Endothelial cell of umbilical vein (primary cell): ENCODE results near the gene TMEM114. TPM values are rescaled to one million over a fixed set of nuclear protein-coding genes. Genes with fewer than 3 reads are reported as not detected.

ENCODE experiments used
- BruUV-seq: library from RNA; stranded (reverse); fragments of 400-500 nt; replicated peaks from 2 replicates; lab custom pipeline; 2021; lab: Mats Ljungman, UMichigan
- CTCF ChIA-PET: fragments of 300-600, 350-600 bp; sonication (Branson Sonifier 250); formaldehyde crosslinking; loops from one replicate; lab custom pipeline; 2021; ENCODE audit warnings: antibody characterized with exemption, inconsistent platforms; lab: Charles Lee
- POLR2A ChIA-PET: fragments of 300-600, 350-600 bp; sonication (Branson Sonifier 250); formaldehyde crosslinking; loops from one replicate; lab custom pipeline; 2021; ENCODE audit warnings: antibody characterized with exemption, inconsistent platforms; lab: Charles Lee
- DNase-seq: peaks from one replicate; pipeline ENCODE4 v3.0.0-alpha.2; 2011; ENCODE audit warnings: low read depth, low spot score
- FAIRE-seq: peaks from 2 replicates; lab custom pipeline; 2011; peaks lifted over from hg19 to GRCh38; lab: Jason Lieb, UNC
- H2AFZ ChIP-seq: 2 replicates; pipeline ENCODE4 v1.6.0; 2012; ENCODE audit warnings: low read depth, low read length, control low read depth, inconsistent platforms
- H3K27ac ChIP-seq: 2 replicates; pipeline ENCODE4 v1.5.1; 2011; ENCODE audit warnings: low read depth, mild to moderate bottlenecking, control low read depth, low read length, moderate library complexity; ENCODE audit not compliant: insufficient read depth
- H3K27me3 ChIP-seq, 2 experiments: 2 replicates each; pipeline versions ENCODE4 v1.6.0 to v1.6.1; 2011; ENCODE audit warnings: low read length in 2 of 2, mixed read lengths in 1 of 2; ENCODE audit not compliant: control insufficient read depth in 2 of 2, insufficient read depth in 2 of 2
- H3K36me3 ChIP-seq, 2 experiments: 2 replicates in 1 of 2; 3 replicates in 1 of 2; pipeline ENCODE4 v1.5.1; 2011; ENCODE audit warnings: low read length in 2 of 2, mild to moderate bottlenecking in 1 of 2, moderate library complexity in 1 of 2; ENCODE audit not compliant: control insufficient read depth in 2 of 2, insufficient read depth in 2 of 2; ENCODE audit errors: extremely low read depth in 1 of 2
- H3K4me1 ChIP-seq: 3 replicates; pipeline ENCODE4 v1.5.1; 2011; ENCODE audit warnings: mild to moderate bottlenecking, low read length; ENCODE audit not compliant: control insufficient read depth, insufficient read depth; ENCODE audit errors: extremely low read depth
- H3K4me2 ChIP-seq: 2 replicates; pipeline ENCODE4 v1.6.1; 2011; ENCODE audit warnings: low read length, control low read depth, mixed read lengths; ENCODE audit not compliant: insufficient read depth
- H3K4me3 ChIP-seq, 3 experiments: fragments of 200-600 bp in 1 of 3; sonication (generic), shearing (Covaris generic) in 1 of 3; replicated peaks in 1 of 3; 2 replicates each; pipeline ENCODE4 v1.5.1; 2011 to 2016; ENCODE audit warnings: control low read depth in 3 of 3, low read length in 3 of 3, mild to moderate bottlenecking in 2 of 3, inconsistent platforms in 1 of 3, low read depth in 1 of 3, moderate library complexity in 1 of 3; ENCODE audit not compliant: insufficient read depth in 1 of 3
- H3K79me2 ChIP-seq: 2 replicates; pipeline ENCODE4 v1.6.0; 2012; ENCODE audit warnings: low read length, inconsistent platforms; ENCODE audit not compliant: control insufficient read depth, insufficient read depth
- H3K9ac ChIP-seq: replicated peaks from 2 replicates; pipeline ENCODE3; 2011; ENCODE audit warnings: low read length, control low read depth; ENCODE audit not compliant: insufficient read depth; ENCODE audit errors: extremely low read depth
- H3K9me1 ChIP-seq: replicated peaks from 3 replicates; pipeline ENCODE4 v1.6.0; 2011; ENCODE audit warnings: mild to moderate bottlenecking, low read length; ENCODE audit not compliant: control insufficient read depth, insufficient read depth; ENCODE audit errors: extremely low read depth
- H3K9me3 ChIP-seq: replicated peaks from 2 replicates; pipeline ENCODE4 v1.5.1; 2012; ENCODE audit warnings: low read length, inconsistent platforms; ENCODE audit not compliant: control insufficient read depth, insufficient read depth
- H4K20me1 ChIP-seq: replicated peaks from 2 replicates; pipeline ENCODE3; 2011; ENCODE audit warnings: mild to moderate bottlenecking, low read length; ENCODE audit not compliant: control insufficient read depth, insufficient read depth; ENCODE audit errors: extremely low read depth
- EZH2 ChIP-seq: IDR thresholded peaks from 2 replicates; pipeline ENCODE4 v1.6.1; 2012; ENCODE audit warnings: borderline replicate concordance, low read depth, mild to moderate bottlenecking, moderate library complexity, low read length, inconsistent platforms; ENCODE audit not compliant: severe bottlenecking
- FOS ChIP-seq: IDR thresholded peaks from 2 replicates; pipeline ENCODE4 v1.6.1; 2011; ENCODE audit warnings: mild to moderate bottlenecking, low read length, moderate library complexity, borderline replicate concordance; ENCODE audit not compliant: insufficient read depth
- GATA2 ChIP-seq: IDR thresholded peaks from 2 replicates; pipeline ENCODE4 v1.7.0; 2011; ENCODE audit warnings: low read depth, mild to moderate bottlenecking, moderate library complexity, mixed read lengths, low read length; ENCODE audit not compliant: insufficient read length, insufficient read depth
- JUN ChIP-seq: IDR thresholded peaks from 2 replicates; pipeline ENCODE4 v1.6.1; 2011; ENCODE audit warnings: borderline replicate concordance, low read depth; ENCODE audit not compliant: insufficient read length, insufficient read depth
- MYC ChIP-seq: IDR thresholded peaks from one replicate; pipeline ENCODE4 v1.6.1; 2011; ENCODE audit warnings: mild to moderate bottlenecking, low read depth, low read length
- POLR2A ChIP-seq: IDR thresholded peaks from 2 replicates; pipeline ENCODE4 v1.6.1; 2012; ENCODE audit warnings: low read depth, mild to moderate bottlenecking, control low read depth, low read length
- POLR2AphosphoS5 ChIP-seq: IDR thresholded peaks from 2 replicates; pipeline ENCODE4 v1.6.1; 2012; ENCODE audit warnings: low read depth, mild to moderate bottlenecking, control low read depth, low read length, moderate library complexity; ENCODE audit not compliant: insufficient read depth
- dilution Hi-C: fragments of 300-500 bp; cut with MboI; formaldehyde crosslinking; loops from one replicate; pipeline ENCODE4 v1.15.0; 2019; ENCODE audit warnings: low sequenced_read_pairs; ENCODE audit not compliant: extremely low pct_ligation_motif_present
- intact Hi-C: fragments of 100-400 bp; cut with micrococcal nuclease; formaldehyde crosslinking; loops from one replicate; pipeline ENCODE4 v1.10.0; 2022
- polyA plus RNA-seq, 4 experiments: library from polyadenylated mRNA; depleted of rRNA in 3 of 4; stranded (reverse) in 3 of 4; unstranded in 1 of 4; fragments of >200 nt; gene quantifications; 2 replicates each; pipeline versions ENCODE4 v1.2.1 to v1.2.3, GENCODE V29; 2011 to 2012; ENCODE audit warnings: missing spikeins in 1 of 4
- total RNA-seq: library from RNA; stranded (reverse); gene quantifications from 2 replicates; pipeline ENCODE4 v1.2.3, GENCODE V29; 2021
- TF ChIP-seq, protein P1 (sequence below): IDR thresholded peaks from 2 replicates; pipeline ENCODE4 v1.6.1; 2011; ENCODE audit not compliant: insufficient read depth, insufficient read length
- TF ChIP-seq, protein P2 (sequence below), 2 donors: IDR thresholded peaks; 1 replicate in 1 of 2; 2 replicates in 1 of 2; pipeline ENCODE4 v1.5.1; 2011; ENCODE audit warnings: low read length in 2 of 2, mild to moderate bottlenecking in 2 of 2, moderate library complexity in 2 of 2, control low read depth in 1 of 2, inconsistent platforms in 1 of 2, low read depth in 1 of 2; ENCODE audit not compliant: insufficient read depth in 1 of 2; ENCODE audit errors: extremely low read depth in 1 of 2

TMEM114 gene
- total and polyA plus RNA-seq, 2 donors (not counting 3 experiments of a cell fraction or from before 2014, with no cell fraction given): not detected

DNA sequence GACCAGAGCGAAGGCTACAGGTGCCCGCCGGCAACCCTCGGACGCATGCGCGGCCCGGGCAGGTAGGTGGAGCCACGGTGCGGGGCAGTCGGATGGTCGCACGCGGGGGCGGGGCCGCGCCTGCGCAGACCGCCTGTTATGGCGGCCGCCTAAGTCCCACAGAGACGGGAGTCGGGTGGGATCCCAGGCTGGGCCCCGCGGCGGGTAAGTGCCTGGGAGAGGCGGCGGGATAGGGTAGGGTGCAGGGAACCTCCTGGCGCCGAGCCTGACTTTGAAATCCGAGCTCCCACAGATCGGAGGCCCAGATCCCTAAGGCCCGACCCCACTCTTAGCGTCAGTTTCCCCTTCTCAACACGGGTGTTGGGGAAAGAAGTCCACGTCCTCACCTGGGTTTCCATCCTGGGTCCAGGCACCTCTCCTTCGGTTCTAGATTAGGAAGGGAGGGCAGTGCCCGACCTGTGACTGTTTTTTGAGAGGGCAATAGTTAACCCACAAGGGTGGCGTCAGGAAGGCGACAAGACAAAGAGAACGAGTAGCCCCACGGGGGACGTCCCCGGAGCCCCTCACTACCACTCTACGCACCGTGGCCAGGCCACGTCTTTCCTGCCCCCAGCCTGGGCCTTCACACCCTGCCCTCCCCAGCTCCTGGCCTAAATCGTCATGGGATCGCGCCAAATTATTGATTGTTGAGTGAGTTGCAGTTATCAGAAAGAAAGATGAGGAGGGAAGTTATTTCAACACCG is 31.4 kb upstream of the TMEM114 start, which contains the start of gene METTL22:
Gene METTL22, plus strand, starts transcription at position 127 of the 743 bp plus-strand sequence. CDS start 3,968 bp downstream, outside the sequence.
- FAIRE-seq (peak; percentile 84), DNase-seq (peak; percentile 87)
- peaks cover 8% of the 10 kb centered on the region for H3K4me1 ChIP-seq
- dilution Hi-C loops (no loop called here), intact Hi-C loops (loop anchor here (1.0 to 2.0 kb wide), 3 partner anchors 53 to 247 kb away; partner anchors contain the start of genes ABAT and CARHSP1)
- peak within 1 kb of the TSS; percentile 96 for H3K9ac ChIP-seq
- H4K20me1 ChIP-seq: no peaks in the 10 kb centered on the region
- TF ChIP-seq, protein P1, sequence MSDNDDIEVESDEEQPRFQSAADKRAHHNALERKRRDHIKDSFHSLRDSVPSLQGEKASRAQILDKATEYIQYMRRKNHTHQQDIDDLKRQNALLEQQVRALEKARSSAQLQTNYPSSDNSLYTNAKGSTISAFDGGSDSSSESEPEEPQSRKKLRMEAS: no peak
- TF ChIP-seq POLR2A: peak; percentile 88
- TF ChIP-seq FOS: no peak
- TF ChIP-seq EZH2: no peak
- no peak for TF ChIP-seq MYC
- no peak for TF ChIP-seq JUN
- TF ChIP-seq, protein P2, sequence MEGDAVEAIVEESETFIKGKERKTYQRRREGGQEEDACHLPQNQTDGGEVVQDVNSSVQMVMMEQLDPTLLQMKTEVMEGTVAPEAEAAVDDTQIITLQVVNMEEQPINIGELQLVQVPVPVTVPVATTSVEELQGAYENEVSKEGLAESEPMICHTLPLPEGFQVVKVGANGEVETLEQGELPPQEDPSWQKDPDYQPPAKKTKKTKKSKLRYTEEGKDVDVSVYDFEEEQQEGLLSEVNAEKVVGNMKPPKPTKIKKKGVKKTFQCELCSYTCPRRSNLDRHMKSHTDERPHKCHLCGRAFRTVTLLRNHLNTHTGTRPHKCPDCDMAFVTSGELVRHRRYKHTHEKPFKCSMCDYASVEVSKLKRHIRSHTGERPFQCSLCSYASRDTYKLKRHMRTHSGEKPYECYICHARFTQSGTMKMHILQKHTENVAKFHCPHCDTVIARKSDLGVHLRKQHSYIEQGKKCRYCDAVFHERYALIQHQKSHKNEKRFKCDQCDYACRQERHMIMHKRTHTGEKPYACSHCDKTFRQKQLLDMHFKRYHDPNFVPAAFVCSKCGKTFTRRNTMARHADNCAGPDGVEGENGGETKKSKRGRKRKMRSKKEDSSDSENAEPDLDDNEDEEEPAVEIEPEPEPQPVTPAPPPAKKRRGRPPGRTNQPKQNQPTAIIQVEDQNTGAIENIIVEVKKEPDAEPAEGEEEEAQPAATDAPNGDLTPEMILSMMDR (IDR thresholded peaks at IDR 0.05; ENCODE audit: extremely low read depth in 1 of 2, insufficient read depth in 1 of 2, low read depth in 1 of 2, low read length in 2 of 2): no peak
- TF ChIP-seq POLR2AphosphoS5: peak; percentile 79
- no peak for TF ChIP-seq GATA2
- CTCF ChIA-PET: interaction anchor here (1.0 to 1.6 kb wide), 2 partner anchors 14 to 259 kb away, joined by 3 read pairs; no protein-coding TSS in a partner anchor
- BruUV-seq: TSS peak; percentile 53
- peaks cover 0 to 7% of the 10 kb centered on the region in 2 experiments for H3K36me3 ChIP-seq
- H3K9me3 ChIP-seq: no peaks in the 10 kb centered on the region
- POLR2A ChIA-PET: no interaction called here
- H3K9me1 ChIP-seq: no peaks in the 10 kb centered on the region
- H3K27me3 ChIP-seq: peaks cover 0 to 9% of the 10 kb centered on the region in 2 experiments
- peak within 1 kb of the TSS; percentile 97 for H2AFZ ChIP-seq
- peak within 1 kb of the TSS; percentile 93 for H3K4me2 ChIP-seq
- H3K27ac ChIP-seq: peak within 1 kb of the TSS; percentile 64
- H3K4me3 ChIP-seq: peak within 1 kb of the TSS; percentile 77 to 96 (median 94)
- peaks cover 23% of the 10 kb centered on the region for H3K79me2 ChIP-seq
